COLO668 (cell line): ENCODE results near the gene FNIP1.
"Not testable (repeated sequence)": the region's sequence is repeated elsewhere in the genome, so short reads cannot be mapped to it uniquely, and the experiment has no call there.

ENCODE experiments used
- DNase-seq: peaks from one replicate; lab custom pipeline; 2025; ENCODE audit not compliant: unreplicated experiment; lab: John Stamatoyannopoulos, UW

The FNIP1 gene

GRCh38 chr5:131787736-131788135 is 9.1 kb downstream of the FNIP1 start:
- DNase-seq, result no peak

GRCh38 chr5:131786900-131787692 is 9.7 kb downstream of the FNIP1 start:
- no peak for DNase-seq

- DNase-seq, result no peak
Measured at GRCh38 chr5:131786036-131786435, 10.8 kb downstream of the FNIP1 start.

- DNase-seq, result no peak
Measured at GRCh38 chr5:131783874-131784273, 12.9 kb downstream of the FNIP1 start.

- DNase-seq, result no peak
Measured at GRCh38 chr5:131783357-131783756, 13.5 kb downstream of the FNIP1 start.

- DNase-seq, result no peak
Measured at GRCh38 chr5:131782717-131783116, 14.1 kb downstream of the FNIP1 start.

GRCh38 chr5:131778141-131778540 is 18.7 kb downstream of the FNIP1 start:
- not testable (repeated sequence) for DNase-seq

GRCh38 chr5:131776450-131776849 is 20.4 kb downstream of the FNIP1 start:
- DNase-seq, result no peak

- no peak for DNase-seq
Measured at GRCh38 chr5:131774652-131775367, 22.0 kb downstream of the FNIP1 start.

GRCh38 chr5:131773805-131774204 is 23.0 kb downstream of the FNIP1 start:
- DNase-seq, result no peak

- DNase-seq, result no peak
Measured at GRCh38 chr5:131771692-131772091, 25.1 kb downstream of the FNIP1 start.

- DNase-seq, result no peak
Measured at GRCh38 chr5:131769961-131770360, 26.9 kb downstream of the FNIP1 start.

GRCh38 chr5:131769336-131769735 is 27.5 kb downstream of the FNIP1 start:
- no peak for DNase-seq

GRCh38 chr5:131767891-131768290 is 28.9 kb downstream of the FNIP1 start:
- no peak for DNase-seq

- no peak for DNase-seq
Measured at GRCh38 chr5:131766689-131767088, 30.1 kb downstream of the FNIP1 start.

GRCh38 chr5:131765261-131765660 is 31.6 kb downstream of the FNIP1 start:
- DNase-seq, result no peak

GRCh38 chr5:131763968-131764367 is 32.8 kb downstream of the FNIP1 start:
- DNase-seq, result no peak

- DNase-seq, result no peak
Measured at GRCh38 chr5:131760793-131761192, 36.0 kb downstream of the FNIP1 start.

GRCh38 chr5:131759704-131760103 is 37.1 kb downstream of the FNIP1 start:
- DNase-seq, result no peak

GRCh38 chr5:131758520-131758900 is 38.3 kb downstream of the FNIP1 start:
- DNase-seq, result no peak

- DNase-seq, result no peak
Measured at GRCh38 chr5:131757830-131758519, 38.8 kb downstream of the FNIP1 start.

- no peak for DNase-seq
Measured at GRCh38 chr5:131756942-131757341, 39.9 kb downstream of the FNIP1 start.
